SIG-M5 treated with dmso at 0.1 percent for 504 hours (cell line): Measurements from ENCODE around the gene AKR1B15.
"Not testable (repeated sequence)": the region's sequence is repeated elsewhere in the genome, so short reads cannot be mapped to it uniquely, and the experiment has no call there.

Source experiments
- DNase-seq: peaks from one replicate; lab custom pipeline; 2025; ENCODE audit not compliant: unreplicated experiment; lab: John Stamatoyannopoulos, UW

Gene AKR1B15

DNA sequence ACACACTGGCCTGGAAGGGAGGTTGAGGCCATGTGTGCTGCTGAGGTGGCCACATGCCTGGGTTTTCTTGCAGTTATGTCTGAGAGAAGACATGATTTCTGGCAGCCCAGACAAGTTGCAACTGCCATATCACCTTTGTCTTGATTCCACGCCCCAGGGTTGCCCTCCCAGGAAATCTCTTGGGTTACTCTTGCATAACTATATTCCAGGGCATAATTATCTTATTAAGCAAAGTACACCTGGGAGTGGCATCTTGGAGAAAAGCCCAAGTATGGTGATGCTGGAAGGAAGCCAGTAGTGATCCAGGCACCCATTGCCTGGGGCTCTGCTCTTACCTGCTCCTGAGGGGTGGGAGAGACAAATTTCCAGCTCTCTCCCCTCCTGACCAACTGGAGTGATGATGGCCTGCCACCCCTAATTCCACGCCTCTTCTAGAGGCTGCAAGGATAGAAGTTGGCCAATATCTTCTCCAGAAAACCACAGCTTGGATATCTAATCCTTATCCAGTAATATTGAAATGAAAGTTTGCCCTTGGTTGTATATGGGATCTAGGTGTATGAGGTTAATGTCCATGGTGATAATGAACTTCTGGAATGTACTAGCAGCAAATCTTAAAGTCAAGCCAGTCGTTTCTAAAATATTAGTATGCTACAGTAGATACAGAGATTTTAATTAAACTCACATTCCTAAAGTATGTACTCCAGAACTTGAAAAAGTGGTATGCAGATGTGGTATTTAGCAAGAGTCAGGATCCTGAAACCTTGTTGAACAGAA is 16.5 kb upstream of the AKR1B15 start:
- DNase-seq = no peak

DNA sequence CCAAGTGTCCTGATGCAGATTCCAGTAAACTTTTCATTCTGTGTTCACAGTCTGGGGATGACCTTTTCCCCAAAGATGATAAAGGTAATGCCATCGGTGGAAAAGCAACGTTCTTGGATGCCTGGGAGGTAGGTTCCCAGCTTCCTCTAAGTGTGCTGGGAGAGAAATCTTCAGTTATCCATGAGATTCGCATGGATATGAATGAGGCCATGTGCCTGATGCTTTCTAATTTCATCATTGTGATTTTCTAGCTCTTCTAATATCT is 16.0 kb upstream of the AKR1B15 start:
- no peak for DNase-seq

DNA sequence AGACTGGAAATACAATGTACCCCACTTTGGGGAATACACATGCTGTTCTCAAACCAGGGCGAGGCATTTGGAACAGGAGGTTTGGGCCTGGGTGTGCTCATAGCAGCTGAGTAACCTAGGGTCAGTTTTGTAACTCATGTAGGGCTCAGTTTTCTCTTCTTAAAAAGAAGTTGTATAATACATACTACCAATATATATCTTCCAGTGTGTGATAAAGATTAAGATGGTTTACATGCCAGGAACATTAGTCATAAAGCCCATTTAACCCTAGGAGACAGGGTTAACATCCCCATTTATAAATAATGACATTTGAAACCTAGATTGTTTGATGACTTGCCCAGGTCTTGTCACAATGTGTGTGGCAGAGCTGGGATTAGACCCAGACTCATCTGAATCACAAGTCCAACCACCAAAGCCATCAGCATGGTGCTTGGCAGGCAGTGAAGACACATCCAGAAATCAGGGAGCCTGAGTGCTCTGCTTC is 15.6 kb upstream of the AKR1B15 start:
- DNase-seq = no peak

DNA sequence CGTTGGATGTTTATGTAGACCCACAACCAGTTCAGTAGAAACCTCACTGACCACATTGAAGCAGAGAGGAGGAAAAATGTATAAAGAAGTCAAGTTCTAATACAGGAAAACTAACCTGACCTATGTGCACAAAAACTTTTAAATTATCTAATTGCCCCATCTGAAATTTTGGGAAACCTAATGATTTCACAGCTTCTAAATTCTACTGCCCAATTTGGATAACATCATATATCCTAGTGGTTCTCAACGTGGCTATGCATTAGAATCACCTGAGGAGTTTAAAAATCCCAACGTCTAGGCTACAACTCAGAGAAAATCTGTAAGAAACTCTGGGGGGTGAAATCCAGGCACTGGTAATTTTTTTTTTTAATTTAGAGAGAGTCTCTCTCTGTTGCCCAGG is 14.3 kb upstream of the AKR1B15 start:
- DNase-seq = no peak

DNA sequence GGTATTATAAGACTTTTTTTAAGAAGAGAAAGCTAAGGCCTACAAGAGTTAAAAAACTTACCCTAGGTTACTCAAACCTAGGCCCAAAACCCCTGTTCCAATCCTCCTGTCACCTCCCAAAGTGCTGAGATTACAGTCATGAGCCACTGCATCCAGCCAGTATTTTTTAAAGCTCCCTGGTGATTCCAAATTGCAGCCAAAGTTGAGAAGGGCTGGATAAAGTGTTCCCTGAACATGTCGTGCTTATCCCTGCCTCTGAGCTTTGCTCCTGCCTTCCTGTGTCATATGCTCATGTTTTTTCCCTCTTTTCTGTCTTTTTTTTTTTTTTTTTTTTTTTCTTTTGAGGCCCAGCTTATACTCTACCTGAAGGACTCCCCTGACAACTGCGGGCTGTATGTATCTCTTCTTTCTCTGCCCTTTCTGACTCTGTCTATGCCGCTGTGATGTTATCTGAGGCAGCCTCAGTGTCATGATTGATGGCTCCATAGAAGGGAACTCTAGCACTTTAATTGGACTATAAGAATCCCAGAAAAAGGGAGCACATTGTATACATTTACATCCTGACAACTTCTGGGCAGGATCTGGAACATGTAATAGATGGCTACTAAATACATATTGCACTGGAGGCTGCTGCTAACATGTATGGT is 13.5 kb upstream of the AKR1B15 start:
- DNase-seq = no peak

DNA sequence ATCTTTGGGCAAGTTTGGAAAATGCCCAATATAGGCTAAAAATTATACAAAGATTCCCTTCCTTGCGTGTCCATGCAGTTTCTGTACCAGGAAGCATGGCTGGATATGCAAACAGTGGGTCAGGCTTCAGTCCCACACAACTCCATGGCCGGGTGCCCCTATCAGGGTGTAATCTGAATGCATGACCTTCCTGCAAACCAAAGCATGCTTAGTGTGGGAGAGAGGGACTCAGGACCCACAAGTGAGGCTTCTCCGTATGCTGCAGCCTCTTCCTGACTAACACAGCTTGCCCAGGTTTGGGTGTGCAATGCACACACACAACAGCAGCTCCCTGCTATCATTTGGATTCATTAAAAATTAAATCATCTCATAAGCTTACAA is 13.0 kb upstream of the AKR1B15 start:
- no peak for DNase-seq

DNA sequence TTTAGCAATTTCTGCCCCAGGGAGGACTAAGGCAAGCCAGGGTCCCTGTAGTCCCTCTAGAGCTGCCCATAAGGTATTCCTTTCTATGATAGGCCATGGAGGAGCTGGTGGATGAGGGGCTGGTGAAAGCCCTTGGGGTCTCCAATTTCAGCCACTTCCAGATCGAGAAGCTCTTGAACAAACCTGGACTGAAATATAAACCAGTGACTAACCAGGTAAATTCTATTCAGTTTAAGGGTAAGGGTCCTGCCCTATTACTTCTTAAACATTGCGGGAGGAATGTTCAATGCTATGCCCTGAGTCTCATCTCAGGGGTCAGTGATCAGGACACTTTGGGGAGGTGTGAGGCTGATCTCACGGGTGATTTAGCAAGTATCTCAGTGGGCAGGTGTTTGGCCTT is 12.4 kb upstream of the AKR1B15 start:
- DNase-seq = not testable (repeated sequence)

DNA sequence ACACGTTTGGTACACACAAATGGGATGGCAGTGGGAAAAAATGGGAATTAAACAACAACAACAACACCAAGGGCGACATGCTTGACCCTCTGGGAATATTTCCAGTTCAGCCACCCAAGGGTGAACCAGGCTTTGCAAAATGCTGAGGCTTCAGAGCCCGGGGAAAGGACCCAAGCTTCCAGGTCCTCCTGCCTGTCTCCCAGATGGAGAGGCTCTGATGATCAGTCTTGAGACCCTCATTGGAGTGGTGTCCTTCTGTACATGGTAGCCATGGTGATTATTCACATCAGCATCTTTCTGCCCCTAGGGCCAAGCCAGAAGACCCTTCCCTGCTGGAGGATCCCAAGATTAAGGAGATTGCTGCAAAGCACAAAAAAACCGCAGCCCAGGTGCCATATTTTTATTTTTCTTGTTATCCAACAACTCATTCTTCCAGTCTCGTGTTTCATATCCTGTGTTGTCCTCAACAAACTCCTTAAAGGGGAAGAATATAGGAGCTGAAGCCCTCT is 11.6 kb upstream of the AKR1B15 start:
- not testable (repeated sequence) for DNase-seq

DNA sequence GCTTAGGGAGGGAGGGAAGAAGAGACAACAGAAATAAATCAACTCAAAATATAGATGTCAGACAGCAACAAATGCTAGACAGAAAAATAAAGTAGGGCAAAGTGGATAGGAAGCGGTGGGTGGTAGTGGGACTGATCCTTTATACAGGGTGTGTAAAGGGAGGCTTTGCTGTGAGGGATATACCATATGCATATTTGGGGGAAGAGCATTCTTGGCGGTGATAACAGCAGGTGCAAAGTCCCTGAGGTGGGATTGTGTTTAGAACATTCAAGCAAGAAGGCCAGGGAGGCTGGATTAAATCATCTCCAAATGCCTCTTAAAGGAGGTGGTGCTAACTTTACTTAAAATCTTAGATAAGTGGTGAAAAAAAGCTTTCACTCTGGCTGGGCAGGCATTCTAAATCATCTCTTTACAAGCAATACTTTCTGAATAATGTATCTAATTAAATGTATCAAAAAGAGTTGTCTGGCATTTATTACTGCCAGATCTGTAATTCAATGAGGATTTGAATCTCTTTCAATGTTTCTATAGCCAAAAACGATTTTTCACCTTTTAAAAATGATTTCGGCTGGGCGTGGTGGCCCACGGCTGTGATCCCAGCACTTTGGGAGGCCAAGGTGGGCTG is 9.4 kb upstream of the AKR1B15 start:
- DNase-seq = no peak

DNA sequence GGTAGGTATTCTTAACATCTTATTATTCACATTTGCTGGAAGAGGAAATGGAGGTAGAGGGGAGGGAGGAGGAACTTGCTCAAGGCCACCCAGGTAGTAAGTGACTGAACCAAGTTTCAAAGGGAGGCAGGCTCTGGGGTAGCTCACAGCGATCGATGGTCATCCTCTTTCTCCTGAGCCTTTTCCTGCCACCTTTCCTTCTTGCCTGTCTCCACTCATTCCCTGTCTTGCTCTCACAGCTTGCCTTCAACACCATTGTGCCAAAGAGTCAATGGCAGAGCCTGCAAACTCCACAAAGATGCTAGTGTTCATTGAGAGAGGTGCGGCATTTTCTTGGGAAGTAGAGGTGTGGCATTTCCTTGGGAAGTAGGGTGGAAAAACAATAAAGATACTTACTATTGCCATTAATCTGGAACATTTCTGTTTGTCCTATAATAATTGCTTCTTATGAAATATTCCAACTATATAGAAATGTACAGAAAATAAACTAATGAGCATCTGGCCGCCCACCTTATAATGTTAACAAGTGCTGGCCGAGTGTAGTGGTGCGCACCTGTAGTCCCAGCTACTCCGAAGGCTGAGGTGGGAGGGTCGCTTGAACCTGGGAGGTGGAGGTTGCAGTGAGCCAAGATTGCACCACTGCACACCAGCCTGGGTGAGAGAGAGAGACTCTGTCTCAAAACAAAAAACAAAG is 7.3 kb upstream of the AKR1B15 start:
- DNase-seq = not testable (repeated sequence)

DNA sequence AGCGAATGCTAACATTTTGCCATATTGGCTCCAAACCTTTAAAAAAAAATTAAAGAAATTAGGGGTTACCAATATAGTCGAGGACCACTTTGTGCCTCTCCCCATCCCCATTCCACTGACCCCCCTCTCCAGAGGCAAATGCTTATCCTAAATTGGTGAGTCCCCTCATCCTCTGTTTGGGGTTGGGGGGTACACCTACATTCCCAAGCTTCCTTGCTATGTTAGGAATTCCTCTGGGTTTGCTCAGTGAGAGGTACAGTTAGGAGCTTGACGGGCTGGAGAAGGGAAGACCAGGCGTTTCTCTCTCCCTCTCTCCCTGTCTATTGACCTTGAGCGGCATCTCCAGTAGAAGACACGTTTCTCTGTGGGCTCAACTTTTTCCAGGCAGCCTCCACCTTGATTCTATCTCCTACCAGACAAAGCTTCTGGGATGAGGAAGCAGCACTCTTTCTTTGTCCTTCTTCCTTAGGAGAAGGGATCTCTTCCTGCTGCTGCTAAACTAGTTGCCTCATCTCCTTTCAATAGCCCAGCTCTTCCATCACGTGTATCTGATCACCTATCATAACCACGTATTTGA is 6.6 kb upstream of the AKR1B15 start:
- no peak for DNase-seq

DNA sequence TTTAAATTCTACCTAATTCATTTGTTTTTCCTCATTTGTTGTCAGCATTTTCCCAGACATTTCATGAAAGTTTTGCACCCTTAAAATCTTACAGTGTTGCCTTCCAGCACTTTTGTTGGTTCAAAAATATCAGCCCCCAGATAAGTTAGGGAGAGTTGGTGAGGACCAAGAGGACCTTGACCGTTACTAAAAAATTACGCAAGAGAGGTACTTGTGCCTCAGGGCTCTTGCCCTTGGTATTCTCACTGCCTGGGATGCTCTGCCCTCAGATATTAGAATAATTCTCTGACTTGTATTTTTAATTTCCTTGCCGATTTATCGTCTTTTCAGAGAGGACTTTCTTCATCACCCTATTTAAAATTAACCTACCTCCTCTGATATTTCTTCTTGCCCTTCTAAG is 3.5 kb upstream of the AKR1B15 start:
- DNase-seq = no peak

DNA sequence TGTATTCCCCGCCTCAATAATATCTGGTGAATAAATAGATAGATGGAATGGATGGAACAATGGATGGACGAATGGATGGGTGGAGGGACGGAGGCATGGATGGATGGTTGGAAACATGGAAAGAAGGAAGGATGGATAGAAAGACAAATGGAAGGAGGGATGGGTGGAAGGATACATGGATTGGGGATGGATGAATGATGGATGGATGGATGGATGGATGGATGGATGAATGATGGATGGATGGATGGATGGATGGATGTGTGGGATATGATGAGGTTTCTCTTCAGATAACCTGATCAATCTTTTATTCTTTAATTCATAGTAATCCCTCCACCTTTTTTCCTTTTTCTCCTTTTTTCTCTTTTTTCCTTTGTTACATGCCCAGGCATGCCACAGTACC is 3.0 kb upstream of the AKR1B15 start:
- DNase-seq = no peak

DNA sequence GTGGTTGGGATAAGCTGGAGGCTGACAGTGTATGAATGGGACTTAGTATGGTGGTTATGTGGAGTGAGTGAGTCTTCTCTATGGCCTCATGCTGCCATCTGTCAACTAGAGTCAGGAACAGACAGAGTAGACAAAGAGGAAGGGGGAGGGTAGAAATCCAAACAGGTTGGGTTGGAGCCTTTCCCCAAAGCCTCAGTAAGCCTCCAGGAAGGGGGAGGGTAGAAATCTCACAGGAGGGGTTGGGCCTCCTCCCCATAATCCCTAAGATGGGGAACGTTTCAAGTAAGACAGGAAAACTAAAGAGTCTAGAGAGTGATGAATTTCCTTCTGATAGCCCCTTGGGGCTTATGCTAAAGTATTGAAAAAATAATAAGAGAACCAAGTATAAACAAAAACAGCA is 2.0 kb upstream of the AKR1B15 start:
- DNase-seq = peak; percentile 22

DNA sequence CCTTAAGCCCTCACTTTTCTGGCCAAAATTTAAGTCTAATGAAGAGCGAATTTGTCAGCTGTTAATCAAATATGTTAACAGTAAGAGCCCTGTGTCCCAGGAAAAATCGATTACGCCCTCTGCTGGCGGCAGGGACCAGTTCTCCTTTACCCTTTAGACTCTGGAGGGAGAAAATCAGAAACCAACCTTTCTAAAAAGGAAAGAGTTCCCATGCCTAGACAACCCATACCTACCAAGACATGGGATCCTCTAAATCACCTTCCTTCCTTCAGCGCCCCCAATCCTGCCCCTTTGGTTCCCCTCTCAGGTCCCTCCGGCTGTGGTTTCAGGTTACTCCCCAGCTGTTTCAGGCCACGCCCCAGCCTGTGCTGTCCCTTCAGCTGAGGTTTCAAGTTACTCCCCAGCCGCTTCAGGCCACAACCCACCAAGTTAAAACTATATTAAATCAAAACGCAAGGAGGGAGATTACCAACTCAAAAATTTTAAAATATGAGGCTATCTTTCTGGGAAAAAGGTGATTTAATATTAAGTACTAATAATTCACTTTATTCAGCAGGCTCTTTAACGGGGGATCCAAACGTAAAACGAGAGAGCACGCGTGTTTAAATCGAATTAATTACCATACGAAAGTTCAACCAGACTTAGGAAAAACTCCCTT is 1.4 kb upstream of the AKR1B15 start:
- DNase-seq = peak; percentile 59

DNA sequence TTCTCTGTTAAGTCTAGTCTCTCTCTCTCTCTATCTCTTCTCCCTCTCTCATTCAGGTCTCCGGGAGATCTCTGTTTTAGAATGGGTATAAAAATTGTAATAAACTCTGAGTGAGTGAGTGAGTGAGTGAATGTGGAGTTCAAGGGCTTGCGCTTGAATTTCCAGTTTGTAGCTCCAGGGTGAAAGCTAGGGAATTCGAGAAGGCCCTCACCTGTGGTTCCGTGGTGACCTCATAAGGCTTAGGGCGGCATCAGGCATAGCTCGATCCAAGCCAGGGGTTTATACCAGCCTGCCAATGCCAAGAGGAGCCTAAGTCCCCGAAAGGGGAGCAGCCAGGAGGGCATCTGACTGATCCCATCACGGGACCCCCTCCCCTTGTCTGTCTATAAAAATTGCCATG is 456 bp downstream of the AKR1B15 start:
- DNase-seq = no peak

DNA sequence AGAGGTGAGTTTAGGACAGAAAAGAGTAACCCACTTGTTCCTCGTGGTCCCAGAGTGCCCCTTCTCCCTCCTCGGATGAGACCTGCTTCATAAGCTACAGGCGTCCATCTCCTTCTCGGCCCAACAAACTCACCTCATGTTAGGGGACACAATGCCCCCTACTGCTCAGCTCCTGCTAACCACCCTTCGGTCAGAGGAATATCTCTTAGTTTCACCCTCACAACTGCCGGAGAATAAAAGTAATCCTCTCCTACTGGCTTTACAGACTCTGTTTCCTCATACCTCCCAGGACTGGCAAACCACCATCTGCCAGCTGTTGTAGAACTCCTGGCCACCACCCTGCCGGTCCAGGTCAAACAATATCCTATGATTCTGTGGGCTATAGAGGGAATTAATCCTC is 3.2 kb downstream of the AKR1B15 start:
- no peak for DNase-seq

DNA sequence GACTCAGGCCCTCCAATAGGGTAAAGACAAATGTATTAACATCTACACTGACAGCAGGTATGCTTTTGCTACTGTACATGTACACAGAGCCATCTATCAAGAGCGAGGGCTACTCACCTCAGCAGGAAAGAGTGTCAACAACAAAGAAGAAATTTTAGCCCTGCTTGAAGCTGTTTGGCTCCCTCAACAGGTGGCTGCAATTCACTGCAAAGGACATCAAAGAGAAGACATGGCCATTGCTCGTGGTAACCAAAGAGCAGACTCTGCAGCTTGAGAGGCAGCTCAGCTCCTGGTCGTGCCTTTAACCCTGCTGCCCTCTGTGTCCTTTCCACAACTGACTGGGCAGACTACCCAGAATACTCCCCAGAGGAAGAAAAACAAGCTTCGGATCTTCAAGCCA is 5.1 kb downstream of the AKR1B15 start:
- DNase-seq = no peak

DNA sequence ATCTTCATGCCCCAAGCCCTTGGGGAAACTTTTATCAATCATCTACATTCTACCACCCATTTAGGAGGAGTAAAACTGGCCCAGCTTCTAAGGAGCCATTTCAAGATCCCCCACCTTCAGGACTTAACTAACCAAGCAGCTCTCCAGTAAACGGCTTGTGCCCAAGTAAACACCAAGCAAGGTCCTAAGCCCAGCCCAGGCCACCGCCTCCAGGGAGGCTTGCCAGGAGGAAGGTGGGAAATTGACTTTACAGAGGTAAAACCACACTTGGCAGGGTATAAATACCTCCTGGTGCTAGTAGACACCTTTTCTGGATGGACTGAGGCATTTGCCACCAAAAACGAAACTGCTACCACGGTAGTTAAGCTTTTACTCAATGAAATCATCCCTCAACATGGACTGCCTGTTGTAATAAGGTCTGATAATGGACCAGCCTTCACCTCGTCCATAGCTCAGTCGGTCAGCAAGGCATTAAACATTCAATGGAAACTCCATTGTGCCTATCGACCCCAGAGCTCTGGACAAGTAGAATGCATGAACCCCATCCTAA is 5.6 kb downstream of the AKR1B15 start:
- DNase-seq = no peak

DNA sequence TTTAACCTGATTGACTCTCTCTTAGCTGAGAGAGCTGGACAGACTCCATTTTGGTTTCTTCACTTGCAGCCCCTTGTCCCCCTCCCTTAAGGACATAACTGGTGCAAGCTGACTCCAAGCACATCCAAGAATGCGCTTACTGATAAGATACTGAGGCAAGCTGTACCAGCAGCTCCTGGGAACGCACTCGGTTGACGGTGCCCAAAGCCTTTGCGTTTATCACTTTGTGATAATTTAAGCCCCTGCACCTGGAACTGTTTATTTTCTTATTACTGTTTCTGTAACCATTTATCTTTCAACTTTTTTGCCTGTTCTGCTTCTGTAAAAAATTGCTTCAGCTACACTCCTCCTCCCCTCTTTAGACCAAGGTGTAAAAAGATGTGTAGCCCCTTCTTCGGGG is 8.5 kb downstream of the AKR1B15 start:
- DNase-seq = no peak

DNA sequence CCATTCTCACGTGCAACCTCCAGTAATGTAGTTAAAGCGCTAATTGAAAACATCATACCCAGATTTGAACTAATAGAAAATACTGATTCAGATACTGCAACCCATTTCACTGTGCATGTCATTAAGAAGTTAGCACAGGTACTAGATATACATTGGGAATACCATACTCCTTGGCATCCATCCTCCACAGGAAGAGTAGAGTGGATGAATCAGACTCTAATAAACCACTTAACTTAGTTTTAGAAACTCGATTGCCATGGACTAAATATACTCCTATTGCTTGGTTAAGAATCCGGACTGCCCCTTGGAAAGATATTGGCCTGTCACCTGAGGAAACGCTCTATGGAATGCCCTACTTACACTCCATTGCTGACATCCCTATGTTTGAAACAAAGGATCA is 9.5 kb downstream of the AKR1B15 start:
- no peak for DNase-seq
